ENCODE measurements around the gene ARHGEF16.

The ARHGEF16 gene

DNA sequence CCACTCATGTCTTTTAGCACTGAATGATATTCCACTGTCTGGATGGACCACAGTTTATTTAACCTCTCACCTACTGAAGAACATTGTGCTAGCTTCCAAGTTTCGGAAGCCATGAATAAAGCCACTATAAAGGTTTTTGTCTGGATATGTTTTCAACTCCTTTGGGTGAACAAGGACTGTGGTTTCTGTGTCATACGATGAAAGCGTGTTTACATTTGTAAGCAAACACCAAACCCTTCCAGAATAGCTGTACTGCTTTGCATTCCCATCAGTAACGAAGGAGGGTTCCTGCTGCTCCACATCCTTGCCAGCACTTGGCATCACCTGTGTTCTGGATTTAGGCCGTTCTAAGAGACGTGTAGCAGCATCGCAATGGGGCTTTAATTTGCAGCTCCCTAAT lies 10.7 kb upstream of the ARHGEF16 start:
- Histone ChIP-seq H3K27ac (ENCODE audit: low read depth, low read length) (no peak overlapping the region), H3K9ac (ENCODE audit: low read length) (no peak overlapping the region), H3K4me3 (ENCODE audit: low read length) (no peak overlapping the region), H3K36me3 (ENCODE audit: control insufficient read depth, insufficient read depth, low read length) (no peaks in the 10 kb centered on the region), H3K4me1 (ENCODE audit: control insufficient read depth, insufficient read depth, low read length) (no peaks in the 10 kb centered on the region), H3K27me3 (ENCODE audit: control insufficient read depth, insufficient read depth, low read length) (no peaks in the 10 kb centered on the region)

DNA sequence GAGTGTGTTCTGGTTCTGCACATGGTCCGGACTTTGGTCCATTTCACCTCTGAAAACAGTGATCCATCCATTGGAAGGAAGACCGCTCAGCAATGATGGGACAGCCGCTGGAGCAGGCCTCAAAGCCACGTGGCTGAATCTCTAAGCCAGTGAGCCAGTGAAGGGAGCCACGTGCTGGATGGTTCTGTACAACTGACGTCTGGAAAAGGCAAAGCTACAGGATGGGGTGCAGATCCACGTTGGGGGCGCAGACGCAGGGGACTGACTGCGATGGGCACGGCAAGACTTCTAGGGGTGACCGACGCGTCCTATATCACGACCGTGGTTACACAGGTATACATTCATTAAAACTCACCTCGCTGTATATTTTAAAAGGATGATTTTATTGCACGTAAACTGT lies 10.2 kb upstream of the ARHGEF16 start:
- H3K27me3 ChIP-seq (ENCODE audit: control insufficient read depth, insufficient read depth, low read length) = no peaks in the 10 kb centered on the region

DNA sequence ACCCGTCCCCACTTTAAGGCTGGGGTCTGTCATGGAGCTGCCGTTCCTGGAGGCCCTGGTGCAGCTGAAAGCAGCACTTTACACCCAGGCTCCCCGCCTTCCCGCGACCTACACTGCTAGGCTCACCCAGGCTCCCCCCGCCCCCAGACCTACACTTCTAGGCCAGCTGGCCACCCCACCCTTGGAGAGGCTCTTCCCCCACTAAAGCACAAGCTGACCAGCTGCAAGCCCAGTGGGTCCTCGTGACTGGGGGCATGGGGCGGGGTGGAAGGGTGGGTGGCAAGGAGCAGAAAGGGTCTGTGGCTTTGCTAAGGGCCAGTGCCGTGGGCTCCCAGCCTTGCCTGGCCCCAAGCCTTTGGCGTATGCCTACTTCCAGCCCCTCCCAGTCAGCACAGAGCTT lies 9.7 kb upstream of the ARHGEF16 start:
- H3K27ac ChIP-seq (ENCODE audit: low read depth, low read length) = no peak overlapping the region
- no peaks in the 10 kb centered on the region for H3K36me3 ChIP-seq (ENCODE audit: control insufficient read depth, insufficient read depth, low read length)
- no peaks in the 10 kb centered on the region for H3K27me3 ChIP-seq (ENCODE audit: control insufficient read depth, insufficient read depth, low read length)
- H3K4me1 ChIP-seq (ENCODE audit: control insufficient read depth, insufficient read depth, low read length) = no peaks in the 10 kb centered on the region
- H3K9ac ChIP-seq (ENCODE audit: low read length) = no peak overlapping the region
- no peak overlapping the region for H3K4me3 ChIP-seq (ENCODE audit: low read length)

More for the DNA sequence above, 10.2 kb upstream of the ARHGEF16 start:
- Histone ChIP-seq H3K27ac (ENCODE audit: low read depth, low read length) (no peak overlapping the region), H3K4me1 (ENCODE audit: control insufficient read depth, insufficient read depth, low read length) (no peaks in the 10 kb centered on the region), H3K36me3 (ENCODE audit: control insufficient read depth, insufficient read depth, low read length) (no peaks in the 10 kb centered on the region), H3K9ac (ENCODE audit: low read length) (no peak overlapping the region), H3K4me3 (ENCODE audit: low read length) (no peak overlapping the region)

DNA sequence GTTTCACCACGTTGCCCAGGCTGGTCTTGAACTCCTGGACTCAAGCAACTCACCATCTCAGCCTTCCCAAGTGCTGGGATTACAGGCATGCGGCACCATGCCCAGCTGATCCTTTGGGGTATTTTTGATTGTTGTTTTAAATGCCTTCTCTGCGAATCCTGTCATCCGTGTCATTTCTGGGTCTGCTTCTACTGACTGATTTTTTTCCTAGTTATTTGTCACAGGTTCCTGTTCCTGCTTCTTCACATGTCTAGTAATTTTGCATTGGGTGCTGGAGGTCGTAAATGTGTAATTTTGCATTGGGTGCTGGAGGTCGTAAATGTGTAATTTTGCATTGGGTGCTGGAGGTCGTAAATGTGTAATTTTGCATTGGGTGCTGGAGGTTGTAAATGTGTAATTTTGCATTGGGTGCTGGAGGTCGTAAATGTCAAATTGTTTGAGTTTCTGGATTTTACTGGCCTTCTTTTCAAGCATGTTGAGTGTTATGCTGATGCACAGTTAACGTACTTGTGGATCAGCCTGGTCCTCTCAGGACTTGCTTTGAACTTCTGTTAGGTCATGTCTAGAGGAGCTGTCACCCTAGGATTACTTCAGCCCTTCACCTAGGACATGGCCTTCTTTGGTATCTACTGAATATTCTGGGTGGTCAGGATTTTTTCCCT lies 4.1 kb upstream of the ARHGEF16 start:
- Histone ChIP-seq H3K27ac (ENCODE audit: low read depth, low read length) (no peak overlapping the region), H3K36me3 (ENCODE audit: control insufficient read depth, insufficient read depth, low read length) (no peaks in the 10 kb centered on the region), H3K9ac (ENCODE audit: low read length) (no peak overlapping the region), H3K4me1 (ENCODE audit: control insufficient read depth, insufficient read depth, low read length) (no peaks in the 10 kb centered on the region), H3K4me3 (ENCODE audit: low read length) (no peak overlapping the region), H3K27me3 (ENCODE audit: control insufficient read depth, insufficient read depth, low read length) (peaks cover 11% of the 10 kb centered on the region)

DNA sequence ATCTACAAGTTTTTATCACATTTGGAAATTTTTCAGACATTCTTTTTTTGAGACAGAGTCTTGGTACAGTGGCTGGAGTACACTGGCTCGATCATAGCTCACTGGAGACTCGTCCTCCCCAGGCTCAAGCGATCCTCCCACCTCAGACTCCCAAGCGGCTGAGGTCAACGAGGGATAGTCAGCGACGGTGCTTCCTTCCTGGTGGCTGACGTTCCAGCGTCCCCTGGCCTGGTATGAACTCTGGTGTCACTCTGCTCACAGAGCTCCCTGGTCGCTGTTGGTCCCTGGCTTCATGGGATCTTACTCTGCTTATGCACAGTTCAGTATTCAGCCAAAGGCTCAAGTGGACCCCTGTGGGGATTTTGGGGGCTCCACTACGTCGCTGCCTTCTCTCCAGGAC lies 3.5 kb upstream of the ARHGEF16 start:
- Histone ChIP-seq H3K4me3 (ENCODE audit: low read length) (no peak overlapping the region), H3K9ac (ENCODE audit: low read length) (no peak overlapping the region), H3K27ac (ENCODE audit: low read depth, low read length) (no peak overlapping the region), H3K27me3 (ENCODE audit: control insufficient read depth, insufficient read depth, low read length) (peaks cover 12% of the 10 kb centered on the region), H3K4me1 (ENCODE audit: control insufficient read depth, insufficient read depth, low read length) (no peaks in the 10 kb centered on the region), H3K36me3 (ENCODE audit: control insufficient read depth, insufficient read depth, low read length) (no peaks in the 10 kb centered on the region)

- Histone ChIP-seq H3K4me1 (ENCODE audit: control insufficient read depth, insufficient read depth, low read length) (no peaks in the 10 kb centered on the region), H3K27ac (ENCODE audit: low read depth, low read length) (no peak overlapping the region), H3K36me3 (ENCODE audit: control insufficient read depth, insufficient read depth, low read length) (no peaks in the 10 kb centered on the region), H3K4me3 (ENCODE audit: low read length) (no peak overlapping the region), H3K27me3 (ENCODE audit: control insufficient read depth, insufficient read depth, low read length) (peaks cover 12% of the 10 kb centered on the region), H3K9ac (ENCODE audit: low read length) (no peak overlapping the region)
Observed at GRCh38 chr1:3451994-3452865, 2.2 kb upstream of the ARHGEF16 start.

- Histone ChIP-seq H3K27me3 (ENCODE audit: control insufficient read depth, insufficient read depth, low read length) (peaks cover 12% of the 10 kb centered on the region), H3K9ac (ENCODE audit: low read length) (no peak overlapping the region)
Observed at GRCh38 chr1:3452866-3453175, 1.6 kb upstream of the ARHGEF16 start.

GRCh38 chr1:3453203-3453761 lies 1.2 kb upstream of the ARHGEF16 start:
- Histone ChIP-seq H3K4me3 (ENCODE audit: low read length) (no peak overlapping the region), H3K27me3 (ENCODE audit: control insufficient read depth, insufficient read depth, low read length) (peaks cover 12% of the 10 kb centered on the region), H3K4me1 (ENCODE audit: control insufficient read depth, insufficient read depth, low read length) (no peaks in the 10 kb centered on the region), H3K27ac (ENCODE audit: low read depth, low read length) (no peak overlapping the region), H3K9ac (ENCODE audit: low read length) (no peak overlapping the region), H3K36me3 (ENCODE audit: control insufficient read depth, insufficient read depth, low read length) (no peaks in the 10 kb centered on the region)

More at GRCh38 chr1:3452866-3453175, 1.6 kb upstream of the ARHGEF16 start:
- Histone ChIP-seq H3K4me1 (ENCODE audit: control insufficient read depth, insufficient read depth, low read length) (no peaks in the 10 kb centered on the region), H3K36me3 (ENCODE audit: control insufficient read depth, insufficient read depth, low read length) (no peaks in the 10 kb centered on the region), H3K4me3 (ENCODE audit: low read length) (no peak overlapping the region), H3K27ac (ENCODE audit: low read depth, low read length) (no peak overlapping the region)

GRCh38 chr1:3454811-3455618 lies 550 bp downstream of the ARHGEF16 start:
- Histone ChIP-seq H3K27me3 (ENCODE audit: control insufficient read depth, insufficient read depth, low read length) (peaks cover 12% of the 10 kb centered on the region), H3K4me3 (ENCODE audit: low read length) (peak overlapping the region; percentile 50), H3K27ac (ENCODE audit: low read depth, low read length) (no peak overlapping the region), H3K36me3 (ENCODE audit: control insufficient read depth, insufficient read depth, low read length) (no peaks in the 10 kb centered on the region), H3K4me1 (ENCODE audit: control insufficient read depth, insufficient read depth, low read length) (no peaks in the 10 kb centered on the region), H3K9ac (ENCODE audit: low read length) (no peak overlapping the region)

DNA sequence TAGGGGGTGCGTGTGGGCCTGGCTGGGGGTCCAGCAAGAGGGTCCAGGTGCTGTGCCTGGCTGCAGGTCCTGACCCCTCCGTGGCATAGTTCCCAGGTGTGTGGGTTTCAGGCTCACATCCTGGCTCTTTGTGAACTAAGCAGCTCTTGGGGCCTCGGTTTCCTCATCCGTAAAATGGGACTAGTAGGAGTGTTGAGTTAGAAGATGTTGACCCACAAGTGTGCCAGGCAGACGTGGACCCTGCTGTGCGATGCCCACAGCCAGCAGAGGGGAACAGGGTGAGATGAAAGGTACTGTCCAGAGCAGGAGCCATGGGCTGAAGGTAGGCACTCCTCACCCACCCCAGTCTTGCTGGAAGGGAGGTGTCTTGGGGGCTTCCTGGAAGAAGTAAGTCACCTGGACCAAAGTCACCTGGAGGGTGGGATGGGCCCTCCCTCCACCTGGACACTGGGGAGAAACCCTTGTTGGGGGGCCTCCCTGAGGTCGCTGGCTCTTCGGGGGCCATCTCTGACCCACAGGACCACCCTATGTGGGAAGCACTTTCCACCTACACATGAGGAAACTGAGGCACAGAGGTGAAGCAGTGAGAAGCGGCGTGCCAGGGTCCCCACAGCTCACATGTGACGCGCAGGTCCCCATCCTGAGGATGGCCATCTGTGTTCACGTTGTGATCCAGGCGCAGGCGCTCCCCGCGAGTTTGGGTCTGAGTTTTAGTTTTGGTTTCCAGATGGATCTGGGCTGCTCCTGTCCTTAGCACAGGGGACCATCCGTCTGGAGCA lies 1.4 kb downstream of the ARHGEF16 start:
- no peaks in the 10 kb centered on the region for H3K4me1 ChIP-seq (ENCODE audit: control insufficient read depth, insufficient read depth, low read length)
- peaks cover 12% of the 10 kb centered on the region for H3K27me3 ChIP-seq (ENCODE audit: control insufficient read depth, insufficient read depth, low read length)
- H3K27ac ChIP-seq (ENCODE audit: low read depth, low read length) = no peak overlapping the region
- no peaks in the 10 kb centered on the region for H3K36me3 ChIP-seq (ENCODE audit: control insufficient read depth, insufficient read depth, low read length)
- no peak overlapping the region for H3K9ac ChIP-seq (ENCODE audit: low read length)
- peak overlapping the region; percentile 50 for H3K4me3 ChIP-seq (ENCODE audit: low read length)

GRCh38 chr1:3456449-3456963 lies 2.0 kb downstream of the ARHGEF16 start:
- Histone ChIP-seq H3K4me3 (ENCODE audit: low read length) (peak overlapping the region; percentile 22), H3K27me3 (ENCODE audit: control insufficient read depth, insufficient read depth, low read length) (peaks cover 12% of the 10 kb centered on the region), H3K36me3 (ENCODE audit: control insufficient read depth, insufficient read depth, low read length) (no peaks in the 10 kb centered on the region), H3K4me1 (ENCODE audit: control insufficient read depth, insufficient read depth, low read length) (no peaks in the 10 kb centered on the region), H3K9ac (ENCODE audit: low read length) (no peak overlapping the region), H3K27ac (ENCODE audit: low read depth, low read length) (no peak overlapping the region)
